Caco-2 (cell line): ENCODE data around the gene WWOX. TPM values are rescaled to one million over a fixed set of nuclear protein-coding genes. Genes with fewer than 3 reads are reported as not detected.

Experiments used
- BruUV-seq: library from RNA; stranded (reverse); fragments of 400-500 nt; replicated peaks from 2 replicates; lab custom pipeline; 2021; lab: Mats Ljungman, UMichigan
- CTCF ChIA-PET: fragments of 300-600 bp; sonication (Branson Sonifier 250); formaldehyde crosslinking; loops from one replicate; lab custom pipeline; 2022; ENCODE audit warnings: antibody characterized with exemption; lab: Charles Lee
- POLR2A ChIA-PET: fragments of 300-600 bp; sonication (Branson Sonifier 250); formaldehyde crosslinking; loops from one replicate; lab custom pipeline; 2022; ENCODE audit warnings: antibody characterized with exemption; lab: Charles Lee
- DNase-seq, 2 experiments: peaks; one replicate each; pipeline versions ENCODE4 v3.0.0 to v3.0.0-alpha.2; 2020 to 2022
- H3K27me3 ChIP-seq: replicated peaks from 2 replicates; pipeline ENCODE4 v1.6.0; 2011; ENCODE audit warnings: low read length; ENCODE audit not compliant: control insufficient read depth, insufficient read depth
- H3K36me3 ChIP-seq: 2 replicates; pipeline ENCODE4 v1.5.1; 2011; ENCODE audit warnings: low read length; ENCODE audit not compliant: control insufficient read depth, insufficient read depth
- H3K4me1 ChIP-seq: fragments of 250-450 bp; sonication (Bioruptor Pico); 2 replicates; pipeline ENCODE4 v1.5.1; 2020; ENCODE audit warnings: mild to moderate bottlenecking
- H3K4me3 ChIP-seq: 2 replicates; pipeline ENCODE4 v1.5.1; 2011; ENCODE audit warnings: low read depth, mild to moderate bottlenecking, control low read depth, low read length
- H3K9me3 ChIP-seq: fragments of 250-450 bp; sonication (Bioruptor Pico); 2 replicates; pipeline ENCODE4 v1.5.1; 2020; ENCODE audit warnings: mild to moderate bottlenecking, moderate library complexity
- H3K27ac Mint-ChIP-seq: one replicate; pipeline ENCODE4 v1.8.0; 2022; ENCODE audit warnings: mixed read lengths; ENCODE audit not compliant: unreplicated experiment
- H3K27me3 Mint-ChIP-seq: one replicate; pipeline ENCODE4 v1.8.0; 2022; ENCODE audit warnings: mixed read lengths; ENCODE audit not compliant: insufficient read depth, unreplicated experiment
- H3K36me3 Mint-ChIP-seq: one replicate; pipeline ENCODE4 v1.8.0; 2022; ENCODE audit warnings: mild to moderate bottlenecking, mixed read lengths; ENCODE audit not compliant: insufficient read depth, unreplicated experiment
- H3K4me1 Mint-ChIP-seq: one replicate; pipeline ENCODE4 v1.8.0; 2022; ENCODE audit warnings: low read depth, mixed read lengths; ENCODE audit not compliant: unreplicated experiment
- H3K4me3 Mint-ChIP-seq: one replicate; pipeline ENCODE4 v1.8.0; 2022; ENCODE audit warnings: mild to moderate bottlenecking, moderate library complexity, mixed read lengths; ENCODE audit not compliant: unreplicated experiment
- H3K9me3 Mint-ChIP-seq: one replicate; pipeline ENCODE4 v1.8.0; 2022; ENCODE audit warnings: mixed read lengths; ENCODE audit not compliant: unreplicated experiment
- CTCF ChIP-seq, 2 experiments: fragments of 200-600 bp in 1 of 2; IDR thresholded peaks; 1 replicate in 1 of 2; 2 replicates in 1 of 2; pipeline versions ENCODE4 v1.5.1 to v1.8.0; 2011 to 2022; ENCODE audit warnings: antibody characterized with exemption in 1 of 2, control low read depth in 1 of 2, inconsistent platforms in 1 of 2, low read depth in 1 of 2, low read length in 1 of 2, mild to moderate bottlenecking in 1 of 2, moderate library complexity in 1 of 2; ENCODE audit not compliant: insufficient read depth in 1 of 2, severe bottlenecking in 1 of 2, unreplicated experiment in 1 of 2
- intact Hi-C: fragments of 100-400 bp; cut with micrococcal nuclease; formaldehyde crosslinking; loops from one replicate; pipeline ENCODE4 v1.10.0; 2022; ENCODE audit not compliant: unreplicated experiment
- total RNA-seq: library from RNA; stranded (reverse); gene quantifications from 2 replicates; pipeline ENCODE4 v1.2.3, GENCODE V29; 2022

The WWOX gene
- total RNA-seq, 1 experiment from 2014 or later, result 45.0 TPM

- DNase-seq, result no peak
- no TSS peak for BruUV-seq
- intact Hi-C loops, result no loop called here
- no peaks in the 10 kb centered on the region for H3K27me3 ChIP-seq
- no peak for TF ChIP-seq CTCF (IDR thresholded peaks at IDR 0.05; ENCODE audit: insufficient read depth in 1 of 2, low read depth in 1 of 2, low read length in 1 of 2, severe bottlenecking in 1 of 2, unreplicated experiment in 1 of 2)
- H3K9me3 ChIP-seq, result no peaks in the 10 kb centered on the region
- no peak overlapping the region for H3K4me3 ChIP-seq
- POLR2A ChIA-PET, result no interaction called here
- H3K27ac Mint-ChIP-seq, result no peak overlapping the region
- CTCF ChIA-PET, result interaction anchor here (0.7 kb wide), 1 partner anchor 46 kb away, joined by 3 read pairs; no protein-coding TSS in a partner anchor
- H3K4me1 ChIP-seq, result no peaks in the 10 kb centered on the region
- no peaks in the 10 kb centered on the region for H3K36me3 Mint-ChIP-seq
- H3K36me3 ChIP-seq, result no peaks in the 10 kb centered on the region
- H3K27me3 Mint-ChIP-seq, result no peaks in the 10 kb centered on the region
- peaks cover 15% of the 10 kb centered on the region for H3K9me3 Mint-ChIP-seq
- no peaks in the 10 kb centered on the region for H3K4me1 Mint-ChIP-seq
- H3K4me3 Mint-ChIP-seq, result no peak overlapping the region
These were observed 463.2 kb downstream of the WWOX start for GRCh38 chr16:78562650-78563049.

GRCh38 chr16:78563905-78564304 lies 464.5 kb downstream of the WWOX start:
- DNase-seq, result no peak
- BruUV-seq, result no TSS peak
- Mint-ChIP-seq H3K4me3 (no peak overlapping the region), H3K27ac (no peak overlapping the region), H3K36me3 (no peaks in the 10 kb centered on the region), H3K9me3 (peaks cover 15% of the 10 kb centered on the region), H3K27me3 (no peaks in the 10 kb centered on the region), H3K4me1 (no peaks in the 10 kb centered on the region)
- ChIA-PET POLR2A (no interaction called here), CTCF (no interaction called here)
- Histone ChIP-seq H3K36me3 (no peaks in the 10 kb centered on the region), H3K9me3 (no peaks in the 10 kb centered on the region), H3K27me3 (no peaks in the 10 kb centered on the region), H3K4me3 (no peak overlapping the region), H3K4me1 (no peaks in the 10 kb centered on the region)
- intact Hi-C loops, result no loop called here
- TF ChIP-seq CTCF (IDR thresholded peaks at IDR 0.05; ENCODE audit: insufficient read depth in 1 of 2, low read depth in 1 of 2, low read length in 1 of 2, severe bottlenecking in 1 of 2, unreplicated experiment in 1 of 2), result no peak

- CTCF ChIA-PET, result no interaction called here
- no peaks in the 10 kb centered on the region for H3K36me3 Mint-ChIP-seq
- BruUV-seq, result no TSS peak
- DNase-seq, result no peak
- H3K36me3 ChIP-seq, result no peaks in the 10 kb centered on the region
- H3K27me3 ChIP-seq, result no peaks in the 10 kb centered on the region
- H3K4me3 ChIP-seq, result no peak overlapping the region
- H3K4me1 ChIP-seq, result no peaks in the 10 kb centered on the region
- intact Hi-C loops, result no loop called here
- no peaks in the 10 kb centered on the region for H3K9me3 ChIP-seq
- TF ChIP-seq CTCF (IDR thresholded peaks at IDR 0.05; ENCODE audit: insufficient read depth in 1 of 2, low read depth in 1 of 2, low read length in 1 of 2, severe bottlenecking in 1 of 2, unreplicated experiment in 1 of 2), result no peak
- H3K9me3 Mint-ChIP-seq, result peaks cover 15% of the 10 kb centered on the region
- no peak overlapping the region for H3K27ac Mint-ChIP-seq
- POLR2A ChIA-PET, result no interaction called here
- no peaks in the 10 kb centered on the region for H3K4me1 Mint-ChIP-seq
- H3K4me3 Mint-ChIP-seq, result no peak overlapping the region
- no peaks in the 10 kb centered on the region for H3K27me3 Mint-ChIP-seq
These were observed 467.1 kb downstream of the WWOX start for GRCh38 chr16:78566397-78567073.
